EH (cell line): Measurements from ENCODE around the gene IGSF23.

Experiments used
- DNase-seq: peaks from one replicate; pipeline ENCODE4 v3.0.0-alpha.2; 2015; ENCODE audit warnings: low read depth

Gene IGSF23

DNA sequence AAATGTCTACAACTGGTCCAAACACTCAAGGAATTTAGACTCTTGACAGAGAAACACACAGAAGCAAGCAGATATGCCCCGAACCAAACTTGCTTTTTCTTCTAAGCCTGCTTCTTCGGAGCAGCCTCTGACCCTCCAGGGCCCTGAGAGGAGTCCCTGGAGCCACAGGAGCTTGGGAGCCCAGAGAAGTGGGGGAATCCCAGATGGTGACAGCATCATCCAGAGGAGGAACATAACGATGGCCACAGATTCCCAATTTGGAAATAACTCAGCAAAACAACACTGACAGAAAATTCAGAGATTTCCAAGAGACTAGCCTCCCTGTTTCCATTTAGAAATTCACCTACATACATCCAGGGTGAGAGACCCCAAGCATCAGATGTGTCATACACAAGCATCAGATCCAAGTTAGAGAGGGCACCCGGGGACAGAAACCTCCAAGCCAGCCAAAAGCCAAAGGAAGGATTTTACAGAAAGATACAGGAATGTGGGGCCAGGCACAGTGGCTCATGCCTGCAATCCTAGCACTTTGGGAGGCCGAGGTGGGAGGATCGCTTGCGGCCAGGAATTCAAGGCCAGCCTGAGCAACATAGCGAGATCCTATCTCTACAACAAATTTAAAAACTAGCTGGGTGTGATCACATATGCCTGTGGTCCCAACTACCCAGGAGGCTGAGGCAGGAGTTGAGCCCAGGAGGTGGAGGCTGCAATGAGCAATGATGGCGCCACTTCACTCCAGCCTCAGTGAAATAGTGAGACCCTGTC lies 28.3 kb downstream of the IGSF23 start:
- no peak for DNase-seq

DNA sequence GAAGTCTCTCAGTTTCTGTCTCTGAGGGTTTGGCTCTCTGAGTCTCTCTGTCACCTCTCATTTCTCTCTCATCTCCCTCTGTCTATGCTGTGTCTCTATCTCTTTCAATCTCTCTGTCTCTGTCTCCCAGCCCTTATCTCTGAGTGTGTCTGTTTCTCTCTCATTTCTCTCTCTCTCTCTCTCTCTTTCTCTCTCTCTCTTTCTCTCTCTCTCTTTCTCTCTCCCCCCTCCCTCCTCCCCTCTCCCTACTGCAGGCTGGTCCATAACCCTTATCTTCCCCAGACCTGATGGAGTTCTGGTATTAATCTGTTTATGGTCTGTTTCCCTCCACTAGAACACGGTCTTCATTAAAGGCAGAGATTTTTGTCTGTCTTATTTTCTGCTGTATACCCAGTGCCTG lies 29.0 kb downstream of the IGSF23 start:
- no peak for DNase-seq

DNA sequence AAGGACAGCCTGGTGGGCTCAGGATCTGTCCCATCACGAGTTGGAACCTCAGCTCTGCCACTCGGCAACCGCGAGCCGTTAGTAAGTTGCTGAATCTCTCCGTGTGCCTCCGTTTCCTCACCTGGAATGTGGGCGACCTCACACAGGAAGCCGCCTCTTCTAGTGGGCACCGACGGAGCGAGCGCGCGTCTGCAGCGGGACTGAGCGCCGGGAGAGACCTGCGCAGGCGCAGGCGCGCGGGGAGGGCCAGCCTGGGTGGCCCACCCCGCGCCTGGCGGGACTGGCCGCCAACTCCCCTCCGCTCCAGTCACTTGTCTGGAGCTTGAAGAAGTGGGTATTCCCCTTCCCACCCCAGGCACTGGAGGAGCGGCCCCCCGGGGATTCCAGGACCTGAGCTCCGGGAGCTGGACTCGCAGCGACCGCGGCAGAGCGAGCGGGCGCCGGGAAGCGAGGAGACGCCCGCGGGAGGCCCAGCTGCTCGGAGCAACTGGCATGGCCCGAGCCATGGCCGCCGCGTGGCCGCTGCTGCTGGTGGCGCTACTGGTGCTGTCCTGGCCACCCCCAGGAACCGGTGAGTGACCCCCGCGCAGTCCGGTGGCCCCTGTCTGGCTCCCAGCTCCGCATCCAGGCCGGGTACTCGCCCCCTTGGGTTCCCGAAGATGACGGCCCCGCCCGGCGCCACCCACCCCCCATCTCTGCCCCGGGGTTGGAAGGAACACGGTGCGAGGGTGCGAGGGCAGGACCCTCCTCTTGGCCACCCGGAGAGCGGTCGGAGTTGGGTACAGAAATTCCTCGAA lies 30.4 kb downstream of the IGSF23 start, which contains the start of gene PVR:
Gene PVR (plus strand): TSS at position 306 of the 797 bp plus-strand sequence. CDS start 187 bp downstream, at position 493.
- DNase-seq = peak; percentile 84

DNA sequence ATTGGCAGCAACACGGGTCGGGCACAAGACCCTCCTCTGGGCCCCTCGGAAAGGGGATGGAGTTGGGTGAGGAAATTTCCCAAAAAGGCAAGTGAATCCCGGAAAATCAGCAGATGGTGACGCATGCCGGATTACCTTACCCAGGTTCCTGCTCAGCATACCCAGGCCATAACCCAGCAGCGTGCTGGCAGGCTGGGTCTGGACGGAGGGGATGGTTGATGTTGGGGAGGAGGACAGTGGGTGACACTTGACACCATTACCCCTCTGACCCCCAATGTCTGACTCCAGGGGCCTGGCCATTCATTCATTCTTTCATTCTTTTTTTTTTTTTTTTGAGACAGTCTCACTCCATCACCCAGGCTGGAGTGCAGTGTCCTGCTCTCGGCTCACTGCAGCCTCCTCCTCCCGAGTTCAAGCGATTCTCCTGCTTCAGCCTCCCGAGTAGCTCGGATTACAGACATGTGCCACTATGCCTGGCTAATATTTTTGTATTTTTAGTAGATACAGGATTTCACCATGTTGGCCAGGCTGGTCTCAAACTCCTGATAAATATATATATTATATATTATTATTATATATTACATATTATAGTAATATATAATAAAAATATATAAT lies 31.1 kb downstream of the IGSF23 start:
- DNase-seq = peak; percentile 47

DNA sequence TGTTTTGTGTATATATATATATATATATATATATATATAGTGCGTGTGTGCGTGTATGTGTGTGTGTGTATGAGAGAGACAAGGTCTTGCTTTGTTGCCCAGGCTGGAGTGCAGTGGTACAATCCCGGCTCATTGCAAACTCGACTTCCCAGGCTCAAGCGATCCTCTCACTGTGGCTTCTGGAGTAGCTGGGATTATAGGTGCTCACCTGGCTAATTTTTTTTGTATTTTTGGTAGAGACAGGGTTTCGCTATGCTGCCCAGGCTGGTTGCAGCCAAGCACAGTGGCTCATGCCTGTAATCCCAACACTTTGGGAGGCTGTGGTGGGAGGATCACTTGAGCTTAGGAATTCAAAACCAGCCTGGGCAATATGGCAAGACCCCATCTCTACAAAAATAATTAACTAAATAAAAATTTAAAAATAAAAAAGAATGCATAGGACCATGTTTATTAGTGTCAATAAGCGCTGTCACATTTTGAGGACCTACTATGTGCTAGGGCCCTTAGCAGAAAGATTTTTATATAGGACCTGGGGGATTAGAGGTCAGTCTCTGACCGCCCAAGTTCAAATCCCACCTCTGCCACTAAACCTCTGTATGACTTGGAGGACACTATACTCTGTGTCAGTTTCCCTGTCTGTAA lies 32.2 kb downstream of the IGSF23 start:
- DNase-seq = no peak

DNA sequence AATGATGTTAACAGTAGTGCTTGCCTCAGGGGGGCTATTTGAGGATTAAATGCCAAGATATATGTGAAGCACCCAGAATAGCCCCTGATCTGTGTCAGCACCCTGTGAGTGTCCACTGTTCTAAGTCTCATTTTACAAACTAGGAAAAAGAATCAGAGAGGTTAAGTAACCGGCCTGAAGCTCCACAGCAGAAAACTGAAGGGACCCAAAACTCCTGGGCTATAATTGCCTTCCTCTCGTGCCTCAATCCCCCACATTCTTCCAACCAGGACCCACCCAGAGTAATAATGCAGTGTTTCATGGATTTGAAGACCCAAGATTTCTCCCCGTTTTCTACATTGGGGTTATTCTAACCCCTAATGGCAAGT lies 32.7 kb downstream of the IGSF23 start:
- no peak for DNase-seq

DNA sequence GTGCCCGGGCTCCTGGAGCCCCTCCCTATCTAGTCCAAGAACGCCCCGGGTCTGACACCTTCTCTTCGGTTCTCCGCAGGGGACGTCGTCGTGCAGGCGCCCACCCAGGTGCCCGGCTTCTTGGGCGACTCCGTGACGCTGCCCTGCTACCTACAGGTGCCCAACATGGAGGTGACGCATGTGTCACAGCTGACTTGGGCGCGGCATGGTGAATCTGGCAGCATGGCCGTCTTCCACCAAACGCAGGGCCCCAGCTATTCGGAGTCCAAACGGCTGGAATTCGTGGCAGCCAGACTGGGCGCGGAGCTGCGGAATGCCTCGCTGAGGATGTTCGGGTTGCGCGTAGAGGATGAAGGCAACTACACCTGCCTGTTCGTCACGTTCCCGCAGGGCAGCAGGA lies 33.8 kb downstream of the IGSF23 start:
- DNase-seq = no peak

DNA sequence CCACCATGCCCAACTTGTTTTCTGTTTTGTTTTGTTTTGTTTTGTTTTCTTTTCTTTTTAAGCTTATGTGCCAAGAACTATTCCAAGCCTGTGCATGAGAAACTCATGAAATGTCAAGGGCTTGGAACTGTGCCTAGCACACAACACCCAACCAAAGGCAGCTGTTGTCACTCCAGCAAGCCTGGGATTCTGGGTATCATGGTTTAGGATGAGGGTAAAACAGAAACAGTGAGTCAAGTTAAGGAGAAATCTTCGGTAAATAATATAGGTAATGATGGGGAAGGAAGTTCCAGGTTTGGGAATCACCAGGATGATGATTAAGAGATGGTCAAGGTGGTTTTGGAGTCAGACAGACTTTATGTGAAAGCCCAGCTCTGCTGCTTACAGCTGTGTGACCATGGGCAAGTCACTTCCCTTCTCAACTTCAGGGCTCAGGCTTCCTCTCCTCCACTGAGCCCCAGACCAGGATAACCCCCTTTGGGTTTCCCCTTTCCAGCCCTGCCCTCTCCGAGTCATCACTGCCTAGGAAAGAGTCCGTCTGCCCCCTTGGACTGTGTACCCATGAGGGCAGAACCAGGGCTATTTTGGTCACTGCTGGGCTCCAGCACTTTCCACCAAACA lies 35.4 kb downstream of the IGSF23 start:
- DNase-seq = peak; percentile 82

DNA sequence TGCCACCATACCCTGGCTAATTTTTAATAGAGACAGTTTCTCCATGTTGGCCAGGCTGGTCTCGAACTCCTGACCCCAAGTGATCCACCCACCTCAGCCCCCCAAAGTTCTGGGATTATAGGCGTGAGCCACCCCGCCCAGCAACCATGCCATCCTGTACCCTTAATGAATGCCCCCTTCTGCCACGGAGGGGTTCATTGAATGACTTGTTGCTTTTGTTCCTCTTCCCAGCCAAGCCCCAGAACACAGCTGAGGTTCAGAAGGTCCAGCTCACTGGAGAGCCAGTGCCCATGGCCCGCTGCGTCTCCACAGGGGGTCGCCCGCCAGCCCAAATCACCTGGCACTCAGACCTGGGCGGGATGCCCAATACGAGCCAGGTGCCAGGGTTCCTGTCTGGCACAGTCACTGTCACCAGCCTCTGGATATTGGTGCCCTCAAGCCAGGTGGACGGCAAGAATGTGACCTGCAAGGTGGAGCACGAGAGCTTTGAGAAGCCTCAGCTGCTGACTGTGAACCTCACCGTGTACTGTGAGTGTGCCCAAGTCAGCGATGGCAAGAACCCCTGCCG lies 36.3 kb downstream of the IGSF23 start:
- no peak for DNase-seq

DNA sequence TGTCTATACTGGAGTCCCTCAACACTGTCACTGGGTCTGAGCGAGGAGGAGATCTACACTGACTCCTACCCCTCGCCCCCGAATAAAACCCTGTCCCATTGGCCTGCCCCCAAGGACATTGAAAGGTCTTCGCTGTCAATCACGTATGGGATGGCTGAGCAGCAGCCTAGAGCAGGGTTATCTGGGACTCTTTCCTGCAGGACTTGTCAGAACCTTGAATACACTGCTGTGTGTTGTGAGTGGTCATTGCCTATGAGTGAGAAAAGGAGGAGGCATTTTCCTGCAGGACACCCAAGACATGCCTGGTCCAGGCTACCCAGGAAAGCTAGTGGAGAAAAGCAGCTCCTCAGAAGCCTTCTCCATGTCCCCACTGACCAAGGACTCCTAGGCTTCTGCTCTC lies 40.0 kb downstream of the IGSF23 start:
- no peak for DNase-seq

DNA sequence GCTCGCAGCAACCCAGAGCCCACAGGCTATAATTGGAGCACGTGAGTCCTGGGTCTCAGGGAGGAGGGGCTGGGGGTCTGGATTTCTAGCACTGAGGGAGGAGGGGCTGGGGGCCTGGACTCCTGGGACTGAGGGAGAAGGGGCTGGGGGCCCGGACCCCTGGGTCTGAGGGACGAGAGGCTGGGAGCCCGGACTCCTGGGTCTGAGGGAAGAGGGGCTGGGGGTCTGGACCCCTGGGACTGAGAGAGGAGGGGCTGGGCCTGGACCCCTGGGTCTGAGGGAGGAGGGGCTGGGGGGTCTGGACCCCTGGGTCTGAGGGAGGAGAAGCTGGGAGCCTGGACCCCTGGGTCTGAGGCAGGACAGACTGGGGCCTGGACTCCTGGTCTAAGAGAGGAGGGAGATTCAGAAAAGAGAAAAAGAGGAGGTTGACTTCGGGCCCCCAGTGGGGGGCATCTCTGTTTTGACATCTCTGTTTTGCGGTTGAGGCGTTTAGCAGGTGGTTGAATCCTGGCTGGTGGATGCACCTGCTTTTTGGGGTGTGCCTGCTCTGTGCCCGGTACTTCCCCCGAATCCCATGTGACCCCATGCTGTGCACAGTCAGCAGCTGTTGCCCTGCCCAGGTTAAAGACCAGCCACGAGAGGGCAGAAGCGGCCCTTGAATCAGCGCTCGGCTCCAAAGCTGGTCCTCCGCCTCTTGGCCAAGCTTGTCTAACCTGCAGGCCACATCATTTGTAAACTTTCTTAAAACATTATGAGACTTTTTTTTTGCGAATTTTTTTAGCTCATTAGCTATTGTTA lies 40.8 kb downstream of the IGSF23 start:
- DNase-seq = peak; percentile 56

DNA sequence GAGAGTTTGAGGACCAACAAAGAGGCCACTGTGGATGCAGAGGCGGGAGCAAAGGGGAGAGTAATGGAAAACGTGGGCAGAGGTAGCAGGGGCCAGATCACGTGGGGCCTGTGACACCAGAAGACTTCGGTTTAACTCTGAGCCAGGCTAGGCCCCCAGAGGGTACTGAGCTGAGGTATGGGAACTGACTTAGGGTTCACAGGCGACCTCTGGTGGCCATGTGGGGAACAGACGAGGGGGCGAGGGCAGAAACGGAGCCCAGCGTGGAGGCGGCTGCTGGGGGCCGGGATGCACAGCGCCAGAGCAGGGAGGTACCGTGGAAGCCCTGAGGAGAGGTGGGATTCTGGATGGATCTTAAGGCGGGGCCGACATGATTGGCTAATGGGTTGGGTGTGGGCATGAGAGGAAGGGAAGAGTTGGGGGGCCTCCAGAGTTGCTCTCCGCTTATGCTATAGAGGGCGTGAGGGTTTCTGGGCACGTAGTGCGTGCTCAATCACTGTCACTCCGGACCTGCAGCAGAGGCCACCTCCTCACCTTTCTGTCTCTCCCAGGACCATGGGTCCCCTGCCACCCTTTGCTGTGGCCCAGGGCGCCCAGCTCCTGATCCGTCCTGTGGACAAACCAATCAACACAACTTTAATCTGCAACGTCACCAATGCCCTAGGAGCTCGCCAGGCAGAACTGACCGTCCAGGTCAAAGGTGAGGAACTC lies 44.0 kb downstream of the IGSF23 start:
- peak; percentile 68 for DNase-seq

DNA sequence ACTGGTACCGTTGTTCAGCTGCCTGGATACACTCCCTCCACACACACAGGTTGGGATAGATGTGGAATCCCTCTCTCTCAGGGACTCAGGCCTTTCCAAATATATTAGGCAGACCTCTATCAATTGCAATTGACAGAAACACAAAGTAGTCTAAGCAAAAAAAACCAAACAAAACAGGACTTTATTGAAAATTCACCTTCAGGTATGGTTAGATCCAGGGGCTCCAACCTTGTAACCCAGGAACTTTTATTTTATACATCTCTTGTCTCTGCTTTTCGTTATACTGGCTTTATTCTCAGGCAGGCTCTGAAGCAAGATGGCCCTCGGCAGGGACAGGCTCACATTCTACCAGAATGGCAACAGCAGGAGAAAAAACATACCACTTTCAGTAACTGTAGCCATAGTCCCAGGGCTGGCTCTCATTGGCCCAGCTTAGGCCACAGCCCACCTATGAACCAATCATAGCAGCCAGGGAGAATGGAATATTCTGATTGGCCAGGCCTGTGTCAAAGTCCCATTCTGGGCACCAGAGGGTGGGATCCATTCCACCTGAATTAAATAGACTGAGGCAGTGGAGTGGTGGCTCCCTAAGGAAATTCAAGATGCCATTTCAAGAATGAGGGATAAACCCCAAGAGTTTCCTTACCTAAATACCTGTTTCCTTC lies 44.8 kb downstream of the IGSF23 start:
- no peak for DNase-seq

DNA sequence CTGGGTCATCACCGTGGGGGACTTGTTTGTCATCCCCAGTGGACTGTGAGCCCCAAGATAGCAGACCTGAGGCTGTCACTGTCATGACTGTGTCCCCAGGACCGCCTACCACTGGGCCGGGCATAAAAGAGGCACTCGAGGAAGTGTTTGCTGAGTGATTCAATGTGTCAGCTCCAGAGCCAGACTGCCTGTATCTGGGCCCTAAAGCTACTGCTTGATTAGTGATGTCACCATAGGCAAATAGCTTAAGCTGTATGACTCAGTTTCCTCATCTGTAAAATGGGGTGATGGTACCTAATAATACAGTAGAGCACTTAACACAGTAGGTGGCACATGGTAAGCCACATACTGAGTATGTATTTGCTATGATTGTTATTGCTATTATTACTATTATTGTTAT lies 46.7 kb downstream of the IGSF23 start:
- no peak for DNase-seq

DNA sequence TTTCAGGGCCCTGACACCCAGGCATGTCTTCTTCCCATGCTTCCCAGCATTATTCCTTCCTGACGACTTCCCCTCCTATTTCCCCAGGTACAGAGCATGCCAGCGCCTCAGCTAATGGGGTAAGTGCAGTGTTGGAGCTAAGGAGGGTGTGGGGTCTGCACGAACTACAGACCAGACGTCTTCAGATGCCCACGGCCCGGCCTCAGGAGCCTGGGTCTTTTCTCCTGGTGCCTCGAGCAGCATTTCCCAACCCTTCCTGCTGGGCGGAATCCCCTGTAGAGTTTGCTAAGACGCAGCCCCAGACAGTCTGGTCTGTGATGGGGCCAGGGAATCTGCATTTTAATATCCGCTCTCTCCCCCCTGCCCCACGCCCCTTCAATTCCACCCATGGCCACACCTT lies 47.8 kb downstream of the IGSF23 start:
- DNase-seq = no peak

DNA sequence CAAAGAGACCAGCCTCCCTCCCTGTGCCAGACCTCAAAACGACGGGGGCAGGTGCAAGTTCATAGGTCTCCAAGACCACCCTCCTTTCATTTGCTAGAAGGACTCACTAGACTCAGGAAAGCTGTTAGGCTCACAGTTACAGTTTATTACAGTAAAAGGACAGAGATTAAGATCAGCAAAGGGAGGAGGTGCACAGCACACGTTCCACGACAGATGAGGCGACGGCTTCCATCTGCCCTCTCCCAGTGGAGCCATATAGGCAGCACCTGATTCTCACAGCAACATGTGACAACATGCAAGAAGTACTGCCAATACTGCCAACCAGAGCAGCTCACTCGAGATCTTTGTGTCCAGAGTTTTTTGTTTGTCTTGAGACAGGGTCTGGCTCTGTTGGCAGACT lies 48.5 kb downstream of the IGSF23 start:
- DNase-seq = no peak

DNA sequence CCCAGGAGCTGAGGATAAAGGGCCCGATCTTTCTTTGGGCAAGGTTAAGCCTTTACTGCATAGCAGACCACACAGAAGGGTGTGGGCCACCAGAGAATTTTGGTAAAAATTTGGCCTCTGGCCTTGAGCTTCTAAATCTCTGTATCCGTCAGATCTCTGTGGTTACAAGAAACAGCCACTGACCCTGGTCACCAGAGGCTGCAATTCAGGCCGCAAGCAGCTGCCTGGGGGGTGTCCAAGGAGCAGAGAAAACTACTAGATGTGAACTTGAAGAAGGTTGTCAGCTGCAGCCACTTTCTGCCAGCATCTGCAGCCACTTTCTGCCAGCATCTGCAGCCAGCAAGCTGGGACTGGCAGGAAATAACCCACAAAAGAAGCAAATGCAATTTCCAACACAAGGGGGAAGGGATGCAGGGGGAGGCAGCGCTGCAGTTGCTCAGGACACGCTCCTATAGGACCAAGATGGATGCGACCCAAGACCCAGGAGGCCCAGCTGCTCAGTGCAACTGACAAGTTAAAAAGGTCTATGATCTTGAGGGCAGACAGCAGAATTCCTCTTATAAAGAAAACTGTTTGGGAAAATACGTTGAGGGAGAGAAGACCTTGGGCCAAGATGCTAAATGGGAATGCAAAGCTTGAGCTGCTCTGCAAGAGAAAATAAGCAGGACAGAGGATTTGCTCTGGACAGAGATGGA lies 49.5 kb downstream of the IGSF23 start:
- peak; percentile 43 for DNase-seq

DNA sequence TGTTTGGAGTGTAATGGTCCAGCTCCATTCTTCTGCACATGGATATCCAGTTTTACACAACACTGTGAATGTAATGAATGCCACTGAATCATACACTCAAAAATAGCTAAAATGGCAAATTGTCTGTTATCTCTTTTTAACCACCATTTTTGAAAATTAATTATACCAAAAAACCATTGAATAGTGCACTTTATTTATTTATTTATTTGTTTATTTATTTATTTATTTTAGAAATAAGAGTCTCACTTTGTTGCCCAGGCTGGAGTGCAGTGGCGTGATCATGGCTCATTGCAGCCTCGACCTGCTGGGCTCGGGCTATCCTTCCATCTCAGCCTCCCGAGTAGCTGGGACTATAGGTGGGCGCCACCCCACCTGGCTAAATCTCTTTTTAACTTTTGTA lies 50.6 kb downstream of the IGSF23 start:
- DNase-seq = no peak

DNA sequence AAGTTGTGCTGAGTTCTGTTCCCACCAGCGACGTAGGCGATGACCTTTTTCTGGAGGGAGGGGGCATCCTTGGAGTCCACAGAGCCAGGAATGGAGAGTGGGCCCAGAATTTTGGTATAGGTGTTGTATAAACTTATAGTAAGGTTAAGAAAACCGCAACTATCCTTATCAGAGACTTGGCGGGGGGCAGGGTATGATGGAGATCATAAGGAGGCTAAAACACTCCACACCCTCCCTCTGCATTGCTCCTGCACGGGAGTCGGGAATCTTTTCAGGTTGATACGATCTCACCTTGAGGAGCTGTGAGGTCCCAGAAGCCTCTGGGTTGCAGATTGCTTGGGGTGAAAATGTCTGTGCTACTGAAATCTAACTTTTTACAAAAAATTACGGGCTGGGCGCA lies 51.6 kb downstream of the IGSF23 start:
- DNase-seq = no peak
